RWPE2 (cell line): ENCODE measurements around the gene PRSS22.

Experiments
- ATAC-seq: fragments of 200-7000 bp; cut with Tn5 transposase; 3 replicates; pipeline ENCODE4 v1.9.1; 2021; ENCODE audit warnings: low read depth
- DNase-seq: peaks from one replicate; pipeline ENCODE4 v3.0.0-alpha.2; 2020; ENCODE audit warnings: low spot score
- H3K27ac ChIP-seq: fragments of 450-650 bp; 2 replicates; pipeline ENCODE4 v1.5.1; 2017; ENCODE audit warnings: mild to moderate bottlenecking; ENCODE audit not compliant: poor library complexity, severe bottlenecking
- H3K27me3 ChIP-seq: fragments of 250-450 bp; sonication (Bioruptor Pico); 2 replicates; pipeline ENCODE4 v1.5.1; 2021; ENCODE audit warnings: mild to moderate bottlenecking, moderate library complexity; ENCODE audit not compliant: insufficient read depth, poor library complexity, severe bottlenecking
- H3K36me3 ChIP-seq: fragments of 250-450 bp; sonication (Bioruptor Pico); 2 replicates; pipeline ENCODE4 v1.5.1; 2020; ENCODE audit warnings: low read depth, mild to moderate bottlenecking, moderate library complexity
- H3K4me1 ChIP-seq: fragments of 250-450 bp; sonication (Bioruptor Pico); 2 replicates; pipeline ENCODE4 v1.5.1; 2021; ENCODE audit warnings: mild to moderate bottlenecking, moderate library complexity; ENCODE audit not compliant: insufficient read depth, poor library complexity, severe bottlenecking
- H3K4me3 ChIP-seq: fragments of 250-450 bp; sonication (Bioruptor Pico); 2 replicates; pipeline ENCODE4 v1.5.1; 2021; ENCODE audit warnings: mild to moderate bottlenecking, moderate library complexity; ENCODE audit not compliant: severe bottlenecking
- H3K9me3 ChIP-seq: fragments of 250-450 bp; sonication (Bioruptor Pico); 2 replicates; pipeline ENCODE4 v1.5.1; 2021; ENCODE audit warnings: mild to moderate bottlenecking, moderate library complexity; ENCODE audit not compliant: severe bottlenecking
- CTCF ChIP-seq: fragments of 450-650 bp; IDR thresholded peaks from one replicate; pipeline ENCODE4 v1.5.1; 2017; ENCODE audit warnings: mild to moderate bottlenecking, moderate library complexity; ENCODE audit not compliant: poor library complexity, severe bottlenecking

Gene PRSS22

GRCh38 chr16:2828876-2829430 lies 29.0 kb downstream of the PRSS22 start:
- Histone ChIP-seq H3K27ac (no peak overlapping the region), H3K27me3 (no peaks in the 10 kb centered on the region), H3K9me3 (no peaks in the 10 kb centered on the region), H3K4me1 (peaks cover 8% of the 10 kb centered on the region), H3K36me3 (no peaks in the 10 kb centered on the region), H3K4me3 (no peak overlapping the region)
- TF ChIP-seq CTCF, result no peak
- ATAC-seq (no peak), DNase-seq (no peak)

- H3K27ac ChIP-seq, result no peak overlapping the region
- TF ChIP-seq CTCF, result no peak
- H3K27me3 ChIP-seq, result no peaks in the 10 kb centered on the region
- no peak overlapping the region for H3K4me3 ChIP-seq
- no peaks in the 10 kb centered on the region for H3K36me3 ChIP-seq
- H3K4me1 ChIP-seq, result peaks cover 8% of the 10 kb centered on the region
- DNase-seq (no peak), ATAC-seq (no peak)
- no peaks in the 10 kb centered on the region for H3K9me3 ChIP-seq
These were observed 29.5 kb downstream of the PRSS22 start for GRCh38 chr16:2828521-2828840.

GRCh38 chr16:2827831-2828520 lies 30.0 kb downstream of the PRSS22 start:
- ATAC-seq (no peak), DNase-seq (no peak)
- peaks cover 8% of the 10 kb centered on the region for H3K4me1 ChIP-seq
- no peak for TF ChIP-seq CTCF
- H3K27ac ChIP-seq, result no peak overlapping the region
- H3K27me3 ChIP-seq, result no peaks in the 10 kb centered on the region
- no peaks in the 10 kb centered on the region for H3K9me3 ChIP-seq
- H3K36me3 ChIP-seq, result no peaks in the 10 kb centered on the region
- no peak overlapping the region for H3K4me3 ChIP-seq

DNA sequence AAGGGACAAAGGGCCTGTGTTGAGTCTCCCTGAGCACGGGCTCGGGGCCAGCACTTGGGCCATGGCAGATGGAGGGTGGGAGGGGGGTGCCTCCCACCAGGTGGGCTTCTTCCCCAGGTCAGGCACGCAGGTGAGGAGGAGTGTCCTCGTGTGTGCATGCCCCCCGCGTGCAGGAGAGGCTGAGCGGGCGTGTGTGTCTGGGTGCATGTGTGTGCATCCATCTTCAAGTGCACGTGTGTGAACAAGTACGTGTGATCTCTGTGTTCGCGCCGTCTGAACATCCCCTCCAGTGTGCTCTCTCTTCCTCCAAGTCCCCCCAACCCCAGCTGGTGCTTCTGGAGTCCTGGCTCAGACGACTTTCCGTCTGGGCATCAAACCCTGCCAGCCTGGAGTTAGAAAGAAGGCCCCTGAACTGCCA lies 30.6 kb downstream of the PRSS22 start:
- H3K36me3 ChIP-seq, result no peaks in the 10 kb centered on the region
- H3K4me1 ChIP-seq, result peaks cover 8% of the 10 kb centered on the region
- no peak overlapping the region for H3K4me3 ChIP-seq
- H3K27ac ChIP-seq, result no peak overlapping the region
- H3K27me3 ChIP-seq, result no peaks in the 10 kb centered on the region
- ATAC-seq (no peak), DNase-seq (no peak)
- no peak for TF ChIP-seq CTCF
- H3K9me3 ChIP-seq, result no peaks in the 10 kb centered on the region
